Measurements from ENCODE around the gene MAGI2.
A peak's percentile ranks its signal among the peaks of the same experiment; 100 is the strongest.

The MAGI2 gene

DNA sequence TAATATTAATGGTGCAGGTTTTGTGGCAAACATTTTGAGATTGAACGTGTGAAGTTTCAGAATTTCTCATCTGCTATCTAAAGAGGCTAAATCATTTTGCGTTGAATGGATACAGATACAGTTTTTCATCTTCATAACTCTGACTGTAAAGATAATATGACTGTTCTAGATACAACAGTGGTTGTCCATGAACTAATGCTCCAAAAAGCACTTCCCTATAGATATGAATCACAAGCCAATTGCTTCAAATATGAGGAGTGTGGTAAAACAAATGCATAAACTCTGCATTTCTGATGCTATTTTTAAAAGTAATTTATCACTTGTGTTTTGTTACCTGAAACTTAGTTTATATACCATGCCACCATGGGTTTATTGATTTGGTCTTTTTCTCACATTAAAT is 750.1 kb downstream of the MAGI2 start:
- no peak for DNase-seq

DNA sequence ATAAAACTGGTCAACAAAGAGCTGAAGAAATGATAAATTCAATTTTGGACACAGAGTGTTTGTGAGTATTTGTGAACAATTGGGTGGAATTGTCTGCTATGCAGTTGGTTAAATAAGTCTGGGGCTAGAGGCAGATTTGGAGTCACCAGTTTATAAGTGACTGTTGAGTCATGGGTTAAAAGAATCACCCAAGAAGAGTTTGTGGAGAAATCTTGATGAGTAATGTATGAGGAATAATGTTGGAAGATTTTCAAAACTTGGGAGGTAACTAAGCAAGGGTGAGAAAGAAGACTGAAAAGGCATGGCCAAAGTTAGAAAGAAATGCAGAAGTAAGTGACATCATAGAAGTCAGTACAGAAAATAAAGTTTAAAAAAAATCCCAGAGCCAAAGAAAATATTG is 750.7 kb downstream of the MAGI2 start:
- no peak for DNase-seq

DNA sequence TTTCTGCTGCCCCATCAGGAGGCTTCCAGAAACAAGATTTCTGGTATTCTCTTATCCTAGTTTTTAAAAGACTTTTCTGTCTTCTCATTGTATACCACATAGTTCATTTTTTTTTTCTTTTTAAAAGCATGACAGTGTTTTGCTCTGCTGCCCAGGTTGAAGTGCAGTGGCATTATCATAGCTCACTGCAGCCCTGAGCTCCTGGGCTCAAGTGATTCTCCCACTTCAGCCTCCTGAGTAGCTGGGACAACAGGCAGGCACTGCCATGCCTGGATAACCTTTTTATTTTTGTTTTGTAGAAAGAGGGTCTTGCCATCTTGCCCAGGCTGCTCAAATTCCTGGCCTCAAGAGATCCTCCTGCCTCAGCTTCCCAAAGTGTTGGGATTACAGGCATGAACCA is 757.6 kb downstream of the MAGI2 start:
- no peak for DNase-seq

DNA sequence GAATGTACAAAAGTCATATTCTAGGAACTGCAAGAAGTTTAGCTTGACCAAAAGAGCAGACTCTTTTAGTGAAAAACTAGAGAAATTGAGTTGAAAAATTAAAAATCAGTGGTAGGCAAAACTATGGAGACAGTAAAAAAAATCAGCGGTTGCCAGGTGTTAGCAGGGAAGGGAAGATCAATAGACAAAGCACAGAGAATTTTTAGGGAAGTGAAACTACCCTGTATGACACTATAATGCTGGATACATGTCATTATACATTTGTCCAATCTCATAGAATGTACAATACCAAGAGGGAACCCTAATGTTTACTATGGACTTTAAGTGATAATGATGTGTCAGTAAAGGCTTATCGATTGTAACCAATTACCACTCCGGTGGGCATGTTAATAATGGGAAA is 761.9 kb downstream of the MAGI2 start:
- no peak for DNase-seq

DNA sequence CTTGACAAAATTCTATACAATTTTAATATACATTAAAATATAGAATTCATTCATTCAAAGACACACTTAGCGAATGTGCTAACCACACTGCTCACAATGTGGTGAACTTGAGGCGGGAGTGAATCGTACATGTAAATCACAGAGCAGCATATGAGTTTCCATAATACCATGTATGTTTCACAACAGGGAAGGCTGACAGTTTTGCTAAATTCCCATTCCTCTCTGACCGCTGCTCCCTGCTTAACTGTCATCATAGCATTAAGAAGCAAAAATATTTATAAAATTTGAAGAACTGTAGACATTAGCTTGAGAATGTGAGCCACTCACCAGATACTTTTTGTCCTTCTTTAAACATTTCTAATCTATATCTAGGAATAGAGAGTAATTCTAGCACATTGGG is 763.3 kb downstream of the MAGI2 start:
- DNase-seq = no peak

DNA sequence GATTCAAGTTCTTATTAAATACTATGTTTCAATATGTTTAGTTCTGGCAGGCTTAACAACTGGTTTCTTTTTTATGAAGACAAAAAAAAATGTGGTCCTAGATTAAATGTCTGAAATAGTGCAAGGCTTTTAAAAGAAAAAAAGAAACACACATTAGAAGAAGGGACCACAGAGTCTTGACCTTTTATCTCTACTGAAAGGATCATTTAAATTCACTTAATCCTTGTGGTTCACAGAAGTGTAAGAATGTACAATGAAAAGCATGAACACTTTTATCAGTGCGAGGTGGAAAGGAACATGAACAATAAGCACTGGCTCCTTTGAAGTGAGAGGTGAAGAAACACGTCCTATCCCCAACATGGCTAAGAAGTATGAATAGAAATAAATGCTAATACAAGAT is 765.1 kb downstream of the MAGI2 start:
- no peak for DNase-seq

DNA sequence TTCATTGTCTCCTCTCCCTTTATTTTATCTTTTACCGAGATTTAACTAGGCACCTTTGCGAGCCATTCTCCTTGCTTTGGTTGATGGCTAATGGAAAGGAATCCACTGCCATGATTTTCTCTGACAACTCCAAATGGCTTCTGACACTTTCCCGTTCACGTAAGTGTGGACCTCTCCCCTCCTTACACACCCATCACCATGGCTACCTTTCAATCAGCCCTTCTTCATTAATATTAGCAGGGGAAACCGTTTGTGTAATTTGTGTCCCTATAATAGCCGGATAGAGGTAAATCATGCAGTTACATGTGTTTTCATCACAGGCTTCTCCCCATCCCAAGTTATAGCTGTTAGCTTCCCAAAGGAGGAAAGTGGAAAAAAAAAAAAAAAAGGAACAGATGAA is 767.3 kb downstream of the MAGI2 start:
- DNase-seq = no peak

DNA sequence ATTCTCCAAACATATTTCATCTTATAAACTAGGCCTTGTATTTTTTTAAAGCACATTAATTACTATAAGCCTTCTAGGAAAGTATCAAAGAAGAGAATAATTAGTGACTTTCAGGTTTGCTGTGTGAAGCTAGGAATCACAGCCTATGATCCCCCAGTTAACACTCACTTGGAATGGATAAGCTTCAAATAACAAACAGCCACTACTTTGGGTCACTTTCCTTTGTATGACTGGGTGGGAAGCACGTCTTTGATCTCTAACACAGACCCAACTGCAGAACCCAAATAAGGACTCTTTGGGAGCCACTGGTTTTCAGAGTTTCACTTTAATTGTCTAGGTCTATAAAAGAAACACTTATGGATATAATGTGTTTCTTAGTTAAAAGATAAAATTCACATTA is 769.3 kb downstream of the MAGI2 start:
- peak; percentile 30 to 66 for DNase-seq

DNA sequence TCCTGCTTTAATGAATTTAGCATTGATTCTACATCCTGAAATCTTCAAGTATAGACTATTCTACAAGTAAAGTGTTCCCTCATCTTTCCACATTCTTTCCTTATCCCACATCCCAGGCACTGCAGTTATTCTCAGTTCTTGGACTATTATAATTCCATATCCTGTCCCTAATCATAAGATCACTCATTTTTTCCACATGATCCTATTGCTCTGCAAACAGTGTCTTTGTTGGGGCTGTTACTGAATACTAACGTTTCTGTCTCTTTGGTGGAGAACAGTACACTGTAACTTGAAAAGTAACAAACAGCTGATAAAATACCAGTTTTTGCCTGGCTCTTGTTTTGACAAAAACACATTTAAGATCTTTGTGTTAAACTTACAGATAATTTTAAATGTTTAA is 769.9 kb downstream of the MAGI2 start:
- DNase-seq = peak in 1 of 2 experiments; percentile 50

DNA sequence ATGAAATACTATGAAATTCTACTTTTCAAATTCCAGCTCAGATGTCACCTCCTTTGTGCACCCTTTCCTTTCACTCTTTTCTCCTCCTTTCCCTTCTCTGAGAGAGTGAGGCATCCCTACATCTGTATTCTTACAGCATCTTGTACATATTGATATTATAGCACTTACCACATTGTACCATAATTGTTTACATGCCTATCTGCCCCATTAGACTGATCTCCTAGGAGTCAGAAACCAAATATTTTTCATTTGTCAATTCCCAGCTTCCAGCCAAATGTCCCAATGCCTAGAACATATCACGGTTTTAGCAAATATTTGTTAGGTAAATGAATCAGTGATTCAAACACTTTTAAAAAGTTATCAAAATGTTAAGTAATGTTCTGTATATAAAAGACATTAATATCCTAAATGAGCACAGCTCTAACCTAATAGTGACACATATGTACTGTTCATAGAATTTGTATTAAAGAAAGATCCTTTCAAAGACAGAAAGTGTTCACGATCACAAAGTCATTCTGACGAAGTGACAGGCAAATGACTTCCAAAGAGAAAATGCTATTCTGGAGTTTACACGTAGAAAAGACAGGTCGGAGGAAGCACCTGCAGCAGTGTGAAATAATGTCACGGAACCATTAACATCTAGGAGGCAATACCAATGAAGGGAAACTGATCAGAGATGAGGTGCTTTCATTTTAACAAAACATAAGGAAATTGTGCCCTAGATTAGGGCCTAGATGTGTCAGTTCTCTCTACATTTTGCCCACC is 774.2 kb downstream of the MAGI2 start:
- DNase-seq = no peak

DNA sequence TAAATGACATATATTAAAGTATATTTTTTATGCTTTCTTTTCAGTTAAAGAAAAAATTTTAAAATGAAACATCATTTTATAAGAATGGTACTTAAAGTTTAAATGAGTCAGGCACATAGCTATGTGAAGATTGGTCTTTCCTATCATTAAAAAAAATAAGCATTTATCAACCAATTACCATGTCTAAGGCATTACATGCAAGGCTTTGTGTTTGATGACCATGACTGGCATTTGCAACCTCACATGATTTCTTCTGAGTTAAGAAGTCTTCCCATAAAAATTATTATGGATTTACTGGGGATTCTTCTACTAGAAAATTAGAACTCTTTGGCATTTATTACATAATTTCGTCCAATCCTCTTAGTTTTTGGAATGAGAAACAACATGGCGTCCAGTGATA is 776.1 kb downstream of the MAGI2 start:
- no peak for DNase-seq

DNA sequence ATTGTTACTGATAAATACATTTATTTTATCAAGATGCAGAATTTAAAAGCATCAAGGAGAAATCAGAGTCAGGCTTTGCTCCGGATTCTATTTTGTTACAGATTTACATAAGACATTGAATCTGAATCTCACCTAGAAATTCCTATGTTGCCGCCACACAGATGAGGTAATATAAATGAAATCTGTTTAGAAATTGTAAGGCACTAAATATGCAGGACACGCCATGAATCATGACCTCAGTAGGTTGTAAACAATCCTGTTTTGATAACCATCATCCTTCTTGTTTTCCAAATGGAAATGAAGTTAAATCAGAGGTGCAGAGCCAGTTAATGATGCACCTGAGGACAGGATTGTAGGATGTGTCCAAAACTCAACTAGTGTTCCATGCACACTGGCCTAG is 778.0 kb downstream of the MAGI2 start:
- no peak for DNase-seq

DNA sequence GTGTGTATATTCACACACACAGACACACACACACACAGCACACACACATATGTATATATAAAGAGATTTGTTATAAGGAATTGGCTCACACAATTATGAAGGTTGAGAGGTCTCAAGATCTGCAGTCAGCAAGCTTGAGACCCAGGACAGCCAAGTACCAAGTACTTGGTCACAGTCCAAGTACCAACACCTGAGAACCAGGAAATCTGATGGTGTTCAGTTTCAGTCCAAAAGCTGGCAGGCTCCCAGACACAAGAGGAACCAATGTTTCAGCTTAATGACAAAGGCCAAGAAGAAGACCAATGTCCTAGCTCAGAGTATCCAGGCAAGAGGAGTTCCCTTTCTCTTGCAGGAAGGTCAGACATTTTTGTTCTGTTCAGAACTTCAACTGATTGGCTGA is 780.2 kb downstream of the MAGI2 start:
- peak in 1 of 2 experiments; percentile 29 for DNase-seq

DNA sequence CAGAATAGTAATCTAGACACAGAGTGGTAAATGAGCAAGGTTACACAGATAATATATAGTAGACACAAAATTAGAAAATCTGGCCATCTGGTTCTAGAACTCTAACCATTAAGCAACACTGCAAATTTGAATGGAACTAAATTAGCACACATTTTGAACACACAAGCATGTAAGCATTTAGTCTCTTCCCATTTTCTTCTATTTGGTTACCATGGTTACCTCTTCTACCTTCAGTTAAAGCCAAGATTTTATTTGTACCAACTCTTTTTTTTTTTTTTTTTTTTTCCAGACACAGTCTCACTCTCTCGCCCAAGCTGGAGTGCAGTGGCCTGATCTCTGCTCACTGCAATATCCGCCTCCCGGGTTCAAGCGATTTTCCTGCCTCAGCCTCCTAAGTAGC is 790.5 kb downstream of the MAGI2 start:
- no peak for DNase-seq

DNA sequence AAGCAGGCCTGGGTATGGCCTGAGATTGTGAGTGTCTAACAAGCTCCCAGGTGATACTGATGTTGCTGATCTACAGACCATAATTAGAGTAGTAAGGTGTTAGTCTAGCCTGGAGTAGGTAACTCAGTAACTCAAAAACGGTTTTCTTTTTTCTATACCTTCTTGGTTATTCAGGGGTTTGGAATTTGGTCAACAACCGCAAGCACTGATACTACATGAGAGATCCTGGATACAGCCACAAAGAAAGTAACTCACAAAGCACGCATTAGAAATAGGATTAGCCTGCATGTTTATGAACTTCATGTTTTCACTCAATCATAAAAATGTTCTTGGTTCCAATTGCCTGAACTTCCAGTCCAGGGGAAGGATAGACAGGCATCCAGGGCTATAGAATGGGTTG is 803.5 kb downstream of the MAGI2 start:
- no peak for DNase-seq

DNA sequence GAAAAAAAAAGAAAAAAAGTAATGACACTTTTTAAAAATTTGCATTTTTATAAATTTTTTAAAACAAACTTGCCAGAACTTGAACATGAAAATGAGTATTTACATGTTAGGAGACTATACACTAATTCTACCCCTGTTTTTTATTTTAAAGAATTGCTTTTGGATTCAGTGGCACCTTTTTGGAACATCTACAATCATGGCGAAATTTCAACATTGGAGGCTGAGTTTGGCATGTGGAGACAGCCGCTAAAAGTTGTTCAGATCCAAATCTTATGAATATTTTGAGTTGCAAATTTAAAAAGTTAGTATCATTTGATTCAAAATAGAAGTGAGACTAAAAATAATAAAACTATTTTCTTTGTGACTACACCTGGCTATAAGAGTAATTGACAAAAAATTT is 804.2 kb downstream of the MAGI2 start:
- no peak for DNase-seq

DNA sequence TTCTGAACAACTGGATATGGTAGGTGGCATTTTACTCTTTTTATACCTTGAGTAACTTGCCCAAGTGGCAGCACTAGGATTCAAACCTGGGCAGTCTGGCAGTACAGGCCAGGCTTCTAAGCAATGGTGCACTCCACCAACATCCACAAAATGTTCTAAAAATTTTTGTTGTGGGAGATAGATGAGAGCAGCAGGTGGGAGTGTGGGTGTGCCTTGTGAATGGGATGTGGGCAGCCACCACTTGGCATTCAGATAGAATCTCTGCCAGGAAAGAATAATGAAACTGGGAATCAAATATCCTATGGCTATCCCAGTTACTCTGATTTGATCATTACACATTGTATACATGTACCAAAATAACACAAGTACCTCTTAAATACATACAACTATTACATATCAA is 810.7 kb downstream of the MAGI2 start:
- no peak for DNase-seq

DNA sequence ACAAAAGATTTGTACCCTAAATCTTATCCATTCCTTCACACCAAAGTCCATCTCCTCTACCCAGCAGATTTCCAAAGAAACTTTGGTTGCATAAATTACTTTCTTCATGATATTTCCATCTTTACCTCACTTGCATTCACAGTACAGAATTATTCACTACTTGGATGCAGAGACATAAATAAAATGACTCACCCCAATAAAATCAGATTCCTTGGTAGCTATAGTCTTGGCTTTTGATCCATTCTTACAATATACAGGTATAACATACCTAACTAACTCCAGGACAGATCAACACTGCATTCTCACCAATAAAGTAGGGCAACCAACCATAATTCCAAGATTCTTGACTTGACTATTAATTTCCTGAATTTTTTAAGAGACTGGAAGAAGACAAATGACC is 815.1 kb downstream of the MAGI2 start:
- DNase-seq = no peak

DNA sequence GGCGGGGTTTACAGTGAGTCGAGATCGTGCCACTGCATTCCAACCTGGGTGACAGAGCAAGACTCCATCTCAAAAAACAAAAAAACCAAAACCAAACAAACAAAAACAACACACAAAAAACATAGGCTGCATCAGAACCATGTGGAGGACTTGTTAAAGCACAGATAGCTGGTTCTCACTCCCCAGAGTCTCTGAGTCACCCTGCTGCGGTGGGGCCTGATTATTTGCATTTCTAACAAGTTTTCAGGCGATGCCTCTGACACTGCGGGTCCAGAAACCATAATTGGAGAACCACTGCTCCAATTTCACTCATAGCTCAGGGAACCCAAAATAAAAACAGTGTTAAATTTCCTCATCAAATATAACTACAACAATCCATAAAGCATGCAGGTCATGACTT is 816.7 kb downstream of the MAGI2 start:
- no peak for DNase-seq

DNA sequence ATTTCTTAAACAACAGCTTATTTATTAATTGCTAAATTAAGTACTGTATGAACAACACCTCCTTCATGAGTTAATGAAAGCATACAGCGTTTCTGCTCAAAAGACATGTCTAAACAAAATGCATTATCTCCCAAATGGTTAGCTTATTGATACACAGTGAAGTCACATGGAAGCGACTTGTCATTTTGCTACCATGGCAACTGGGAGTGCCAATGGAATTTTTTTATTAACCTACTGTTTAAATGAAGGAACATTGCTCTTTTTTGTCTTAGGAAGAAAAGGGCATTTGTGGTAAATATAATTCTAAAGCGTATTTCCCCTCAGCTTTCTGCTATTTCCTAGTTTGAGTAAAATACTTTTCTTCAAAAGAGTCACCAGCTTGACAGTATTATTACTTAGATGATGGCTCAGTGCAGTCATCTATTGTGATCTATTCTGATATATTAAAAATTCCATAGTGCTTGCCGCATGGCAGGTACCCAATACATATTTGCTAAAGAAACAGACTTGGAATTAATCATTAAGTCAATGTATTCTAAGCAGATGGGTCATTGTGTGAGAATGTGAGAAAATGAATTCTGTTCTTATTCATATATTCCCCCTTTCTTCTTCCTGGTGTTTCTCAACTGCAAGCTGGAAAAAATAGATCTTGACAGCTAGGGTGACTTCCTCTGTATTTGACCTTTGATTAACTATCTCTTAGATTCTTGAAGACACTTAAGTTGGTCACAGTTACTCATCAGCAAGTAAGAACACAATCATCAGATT is 818.3 kb downstream of the MAGI2 start:
- no peak for DNase-seq

DNA sequence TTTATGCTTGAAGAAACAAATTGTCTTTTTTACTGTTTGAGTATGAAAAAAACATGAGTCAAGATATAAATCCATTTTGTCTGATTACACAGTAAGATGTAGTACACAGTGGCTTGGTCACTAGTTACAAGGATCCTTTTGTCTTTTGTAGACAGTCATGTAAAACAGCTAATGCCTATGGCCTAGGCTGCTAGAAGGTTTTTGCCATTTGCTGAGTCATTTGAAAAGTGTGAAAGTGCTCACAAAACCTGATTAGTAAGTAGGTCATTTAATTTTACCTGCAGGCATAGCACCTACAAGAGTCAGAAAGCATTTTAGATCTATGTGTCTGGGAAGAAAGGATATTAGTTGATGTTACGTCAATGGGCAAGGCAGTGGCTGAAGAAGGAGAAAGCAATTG is 819.4 kb downstream of the MAGI2 start:
- no peak for DNase-seq

DNA sequence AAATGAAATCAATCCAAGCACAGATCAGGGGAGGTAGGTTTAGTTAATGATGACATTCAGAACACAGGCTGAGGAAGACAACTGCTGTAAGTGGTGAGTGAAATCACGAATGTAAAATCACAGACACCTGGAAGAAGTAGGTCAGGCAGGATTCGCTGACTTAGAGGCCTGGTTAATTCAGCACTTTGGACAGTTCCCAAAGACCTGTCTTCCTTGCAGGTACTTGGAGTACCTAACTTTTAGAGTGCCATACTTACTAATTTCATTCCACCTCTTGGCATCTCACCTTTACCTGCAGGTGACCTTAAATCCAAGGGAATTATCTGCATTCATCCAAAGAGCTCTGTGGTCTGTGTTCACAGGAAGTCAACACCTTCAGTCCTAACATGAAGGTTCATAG is 832.5 kb downstream of the MAGI2 start:
- peak; percentile 56 to 81 for DNase-seq

DNA sequence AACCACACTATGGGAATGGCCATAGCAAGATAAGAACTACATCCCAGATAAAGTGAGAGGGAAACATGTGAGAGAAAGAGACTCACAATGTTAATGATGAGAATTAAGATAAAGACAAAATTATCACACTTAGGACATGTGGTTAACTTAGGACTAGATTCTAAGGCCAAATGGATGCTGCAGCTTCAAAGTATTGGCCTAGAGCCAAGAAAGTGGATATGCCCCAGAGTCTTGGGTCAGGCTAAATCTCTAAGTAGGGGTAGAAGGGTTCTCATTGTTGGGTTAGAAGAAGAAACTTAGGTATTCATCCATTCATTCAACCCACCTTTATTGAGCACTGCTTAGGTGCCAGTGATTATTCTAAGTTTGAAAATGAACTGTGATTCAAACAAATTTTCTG is 836.9 kb downstream of the MAGI2 start:
- no peak for DNase-seq

DNA sequence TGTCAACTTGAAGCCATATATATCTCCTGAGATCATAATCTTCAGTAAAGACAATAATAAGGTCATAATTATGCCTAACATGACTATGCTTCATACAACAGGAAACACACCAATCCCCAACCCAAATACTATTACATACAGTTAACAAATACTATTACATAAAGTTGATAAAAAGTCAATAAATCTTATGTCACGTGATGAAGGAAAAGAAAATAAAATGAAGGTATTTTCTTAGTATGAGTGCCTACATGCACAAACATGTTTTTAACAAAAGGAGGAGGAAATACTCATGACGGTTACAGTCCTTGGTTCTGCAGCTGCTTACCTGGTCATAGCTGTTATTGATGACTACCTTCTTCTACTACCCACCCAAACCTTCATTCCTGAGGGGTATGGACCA is 844.2 kb downstream of the MAGI2 start:
- DNase-seq = no peak

DNA sequence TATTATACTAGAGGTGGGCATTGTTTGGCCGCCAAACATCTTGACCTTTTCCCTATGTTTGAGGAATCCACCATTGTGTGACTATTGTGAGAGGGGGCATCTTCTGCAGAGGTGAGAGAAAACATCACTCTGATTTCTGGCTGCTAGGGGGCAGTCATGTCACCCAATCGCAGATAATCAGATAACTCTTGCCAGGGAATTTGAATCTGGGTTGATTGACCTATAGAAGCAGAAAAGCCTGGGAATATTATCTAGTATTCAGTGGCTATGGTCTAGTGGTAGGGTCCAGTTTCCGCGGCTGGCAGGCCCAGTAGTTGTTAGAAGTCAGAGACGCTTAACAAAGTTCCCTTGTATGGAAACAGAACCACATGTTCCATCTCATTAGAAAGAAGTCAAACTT is 846.4 kb downstream of the MAGI2 start:
- peak in 1 of 2 experiments; percentile 30 for DNase-seq

Data from NCI-H524 (cell line).